Activated CD8-positive, alpha-beta memory T cell treated with anti-CD3 and anti-CD28 coated beads for 48 hours (primary cell): Measurements from ENCODE around the gene CC2D2B.
"Not testable (repeated sequence)": the region's sequence is repeated elsewhere in the genome, so short reads cannot be mapped to it uniquely, and the experiment has no call there.

Experiments used
- DNase-seq, 3 experiments: peaks; one replicate each; pipeline ENCODE4 v3.0.0-alpha.2; 2020; ENCODE audit warnings: low read depth in 2 of 3, low spot score in 2 of 3

The CC2D2B gene

GRCh38 chr10:96017191-96017687 lies 109.5 kb downstream of the CC2D2B start:
- DNase-seq, result no peak

- DNase-seq, result no peak
Observed at GRCh38 chr10:96021332-96021731, 113.6 kb downstream of the CC2D2B start.

GRCh38 chr10:96022739-96023138 lies 115.0 kb downstream of the CC2D2B start:
- no peak for DNase-seq

DNA sequence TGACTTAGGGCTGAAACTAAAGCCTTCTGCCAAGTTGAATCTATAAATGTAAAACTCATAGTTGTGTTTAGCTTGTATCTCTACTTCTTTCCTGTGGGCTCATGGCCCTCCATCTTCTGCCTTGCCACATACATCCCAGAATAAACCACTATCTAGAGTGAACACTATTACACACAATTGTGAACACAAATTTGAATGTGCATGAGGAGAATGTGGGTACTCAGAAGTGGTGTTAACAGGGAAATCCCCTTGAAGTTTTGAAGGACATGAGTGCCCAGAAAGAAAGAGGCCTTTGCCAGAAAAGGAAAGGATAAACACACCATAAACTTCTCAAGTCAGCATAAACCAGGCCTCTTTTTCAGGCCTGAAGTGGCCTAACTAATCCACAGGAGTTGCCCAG lies 115.4 kb downstream of the CC2D2B start:
- DNase-seq, result no peak

DNA sequence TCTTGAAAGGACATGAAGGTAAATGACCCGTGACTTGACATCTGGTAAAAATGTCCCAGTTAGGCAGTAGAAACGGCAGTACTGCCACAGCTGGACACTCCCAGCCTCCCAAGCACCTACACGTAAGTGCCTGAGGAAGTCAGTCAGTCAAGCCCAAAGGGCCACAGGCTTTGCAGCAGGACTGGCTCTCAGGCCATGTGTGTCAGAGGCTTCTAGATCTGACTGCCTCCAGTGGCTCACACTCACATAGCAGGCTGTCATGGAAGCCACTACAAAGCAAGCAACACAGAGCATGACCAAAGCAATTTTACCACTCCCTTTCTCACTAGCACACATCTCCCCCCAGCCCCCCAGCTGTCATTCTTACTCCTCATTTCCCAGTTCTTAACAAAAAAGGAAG lies 117.8 kb downstream of the CC2D2B start:
- DNase-seq, result no peak

DNA sequence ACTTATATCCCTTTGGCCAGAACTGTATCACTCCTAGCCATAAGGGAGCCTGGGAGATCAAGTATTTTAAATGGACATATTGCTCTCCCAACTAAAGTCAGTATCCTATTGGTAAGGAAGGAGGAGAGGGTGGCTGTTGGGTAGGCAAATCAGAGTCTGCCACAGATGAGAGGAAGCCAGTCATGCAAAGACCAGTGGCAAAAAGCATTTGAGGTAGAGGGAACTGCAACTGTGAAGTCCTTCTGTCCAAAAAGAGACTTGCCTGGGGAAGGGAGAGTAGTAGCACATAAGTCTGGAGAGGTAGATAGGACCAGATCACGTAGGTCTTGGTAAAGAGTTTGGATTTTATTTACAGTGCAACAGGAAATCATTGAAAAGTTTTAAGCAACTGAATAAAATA lies 126.8 kb downstream of the CC2D2B start:
- DNase-seq, result no peak

DNA sequence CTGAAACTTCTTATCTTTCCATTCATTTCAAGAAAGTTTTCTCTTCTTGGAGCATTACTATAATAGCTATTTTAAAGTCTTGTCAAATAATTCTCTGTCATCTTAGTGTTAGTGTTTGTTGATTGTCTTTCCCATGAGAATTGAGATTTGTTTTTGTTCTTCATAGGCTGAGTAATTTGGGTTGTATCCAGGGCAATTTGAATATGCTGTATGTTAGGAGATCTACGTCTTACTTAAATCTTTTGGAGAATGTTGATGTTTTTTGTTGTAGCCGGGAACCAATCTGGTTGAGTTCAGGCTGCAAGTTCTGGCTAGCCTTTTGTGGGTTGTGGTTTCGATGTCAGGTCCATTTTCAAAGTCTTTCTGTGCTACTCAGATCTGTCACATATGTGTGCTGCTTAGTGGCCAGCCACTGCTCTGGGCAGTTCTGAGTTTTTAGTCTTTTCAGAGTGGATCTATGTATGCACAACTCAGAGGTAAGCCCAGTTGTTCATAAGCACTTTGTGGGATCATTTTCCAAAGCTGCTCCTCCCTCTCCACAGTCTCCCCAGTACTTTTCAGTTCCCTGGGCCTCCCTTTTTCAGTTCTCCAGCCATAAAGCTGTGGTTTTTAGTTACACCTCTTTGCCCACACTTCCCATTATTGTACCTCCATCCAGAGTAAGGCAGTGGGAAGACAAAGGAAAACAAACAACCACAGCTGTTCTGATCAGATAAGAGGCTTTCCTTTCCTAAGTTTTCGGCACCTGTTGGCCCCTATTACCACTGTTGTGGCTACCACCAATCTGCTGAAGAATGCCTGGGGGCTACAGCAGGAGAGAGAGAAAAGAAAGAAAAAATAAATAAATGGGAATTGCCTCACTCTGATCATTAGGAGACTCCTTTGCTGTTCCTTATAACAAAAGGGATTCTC lies 131.0 kb downstream of the CC2D2B start:
- DNase-seq, result no peak

DNA sequence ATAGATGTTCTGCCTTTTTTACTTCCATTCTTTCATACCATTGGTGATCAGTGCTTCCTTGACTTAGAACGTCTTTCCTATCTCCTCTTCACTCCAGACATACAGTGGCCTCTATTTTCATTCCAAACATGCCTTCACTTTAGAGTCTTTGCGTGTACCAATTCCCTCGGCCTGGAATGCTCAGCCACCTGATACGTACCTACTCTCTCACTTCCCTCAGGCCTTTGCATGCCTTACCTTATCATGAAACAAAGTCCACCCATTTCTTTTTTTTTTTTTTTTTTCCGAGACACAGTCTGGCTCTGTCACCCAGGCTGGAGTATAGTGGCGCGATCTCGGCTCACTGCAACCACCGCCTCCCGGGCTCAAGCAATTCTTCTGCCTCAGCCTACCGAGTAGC lies 133.4 kb downstream of the CC2D2B start:
- no peak for DNase-seq

GRCh38 chr10:96043033-96043892 lies 135.5 kb downstream of the CC2D2B start, which contains the start of gene CCNJ:
Gene CCNJ (plus strand): TSS chr10:96043583. CDS start chr10:96044394, 811 bp downstream.
- DNase-seq, result peak; percentile 45 to 70 (median 55)

DNA sequence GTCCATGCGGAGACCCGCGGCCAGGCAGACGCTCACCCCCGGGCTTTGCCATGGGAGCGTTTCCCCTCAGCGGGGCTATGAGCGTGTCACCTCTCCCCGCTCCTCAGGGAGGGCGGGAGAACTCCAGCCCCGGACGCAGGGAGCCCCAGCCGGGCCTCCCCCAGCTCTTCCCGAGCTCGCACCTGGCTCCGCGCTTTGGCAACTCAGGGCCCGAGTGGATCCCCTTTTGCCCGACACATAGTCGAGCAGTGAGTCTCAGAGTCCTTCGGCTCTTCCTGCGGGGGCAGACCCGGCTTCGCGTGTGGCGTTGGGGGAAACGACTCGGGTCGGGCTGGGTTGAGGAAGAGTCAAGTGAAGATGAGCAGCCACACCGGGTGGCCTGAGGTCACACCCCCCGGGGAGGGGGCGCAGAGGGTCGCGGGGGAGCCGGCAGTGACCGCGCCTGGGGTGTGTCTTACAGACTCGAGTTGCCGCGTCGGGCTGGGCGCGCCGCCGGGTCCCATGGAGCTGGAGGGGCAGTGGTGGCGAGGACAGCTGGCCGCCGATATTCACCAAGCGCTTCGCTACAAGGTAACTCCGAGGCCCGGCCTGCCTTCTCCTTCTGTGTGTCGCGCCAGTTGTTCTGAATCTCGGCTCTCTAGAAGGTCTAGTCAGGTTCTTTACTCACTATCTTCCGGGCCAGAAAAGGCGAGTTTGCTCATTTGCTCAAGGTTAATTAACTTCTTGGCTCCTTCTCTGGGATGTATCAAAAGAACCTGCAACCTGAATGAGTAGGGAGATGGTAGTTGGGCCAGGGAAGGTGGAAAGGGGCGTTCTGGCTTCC lies 136.3 kb downstream of the CC2D2B start:
- DNase-seq, result peak; percentile 19 to 41 (median 27)

- no peak for DNase-seq
Observed at GRCh38 chr10:96044736-96045135, 137.0 kb downstream of the CC2D2B start.

DNA sequence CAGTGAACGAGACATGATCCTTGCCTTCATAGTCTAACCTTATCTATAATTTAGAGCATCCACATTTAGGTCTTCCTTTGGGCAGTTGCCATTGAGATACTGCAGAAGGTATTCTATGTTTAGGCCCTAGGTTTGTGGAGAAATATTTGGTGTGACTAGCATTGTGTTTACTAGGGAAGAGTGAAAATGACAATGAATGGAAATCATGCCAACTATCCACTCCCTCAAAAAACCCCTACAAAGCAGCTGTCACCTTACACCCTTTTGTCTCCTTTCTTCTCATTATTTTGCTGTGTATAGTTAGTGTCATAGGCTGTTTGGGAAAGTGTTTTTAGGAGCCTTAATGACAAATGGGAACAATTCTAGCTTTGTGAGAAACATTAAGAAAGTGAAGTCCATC lies 138.8 kb downstream of the CC2D2B start:
- DNase-seq, result no peak

GRCh38 chr10:96047004-96047649 lies 139.4 kb downstream of the CC2D2B start:
- no peak for DNase-seq

DNA sequence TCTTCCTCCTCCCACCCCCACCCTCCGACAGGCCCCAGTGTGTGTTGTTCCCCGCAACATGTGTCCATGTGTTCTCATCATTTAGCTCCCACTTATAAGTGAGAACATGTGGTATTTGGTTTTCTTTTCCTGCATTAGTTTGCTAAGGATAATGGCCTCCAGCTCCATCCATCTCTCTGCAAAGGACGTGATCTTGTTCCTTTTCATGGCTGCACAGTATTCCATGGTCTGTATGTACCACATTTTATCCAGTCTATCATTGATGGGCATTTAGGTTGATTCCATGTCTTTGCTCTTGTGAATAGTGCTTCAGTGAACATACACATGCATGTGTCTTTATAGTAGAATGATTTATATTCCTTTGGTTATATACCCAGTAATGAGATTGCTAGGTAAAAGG lies 140.2 kb downstream of the CC2D2B start:
- DNase-seq, result not testable (repeated sequence)

GRCh38 chr10:96049340-96049739 lies 141.6 kb downstream of the CC2D2B start:
- no peak for DNase-seq

DNA sequence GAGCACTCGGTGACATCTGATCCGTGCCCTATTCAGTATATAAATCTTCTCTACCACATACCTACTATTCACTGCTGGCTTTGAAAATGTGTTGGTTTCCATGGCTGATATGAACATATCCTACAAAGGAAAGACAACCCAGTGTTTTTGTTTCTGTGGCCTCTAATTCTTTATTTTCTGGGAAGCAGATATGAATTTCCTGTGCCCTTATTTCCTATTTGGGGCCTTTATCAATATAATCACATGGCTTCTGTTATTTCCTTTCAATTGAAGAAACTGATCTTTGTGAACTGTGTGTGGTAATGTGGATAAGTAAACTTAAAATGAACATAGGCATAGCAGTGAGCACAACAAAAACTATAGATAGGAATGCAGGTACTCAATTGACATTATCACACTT lies 146.2 kb downstream of the CC2D2B start:
- DNase-seq, result no peak

- no peak for DNase-seq
Observed at GRCh38 chr10:96056787-96057186, 149.0 kb downstream of the CC2D2B start.

- DNase-seq, result no peak
Observed at GRCh38 chr10:96061232-96061631, 153.5 kb downstream of the CC2D2B start.

- no peak for DNase-seq
Observed at GRCh38 chr10:96072674-96073073, 164.9 kb downstream of the CC2D2B start.

DNA sequence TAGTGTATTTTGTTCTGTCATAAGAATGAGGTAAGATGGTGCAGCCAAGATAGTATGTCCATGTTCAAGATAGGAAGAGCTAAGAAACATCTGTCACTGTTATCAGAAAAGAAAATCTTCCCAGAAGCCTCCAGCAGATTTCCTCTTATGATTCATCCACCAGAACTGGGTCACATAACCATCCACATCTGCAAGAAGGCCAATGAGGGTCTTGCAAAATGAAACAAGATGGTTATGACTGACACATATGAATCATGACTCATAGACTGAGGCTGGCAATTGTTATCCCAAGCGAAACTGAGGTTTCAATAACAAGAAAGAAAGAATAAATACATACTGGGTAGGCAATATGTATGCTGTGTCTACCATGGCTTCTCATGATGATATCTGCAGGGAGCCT lies 165.9 kb downstream of the CC2D2B start:
- no peak for DNase-seq
